OCI-LY7 (cell line): Measurements from ENCODE around the gene TAS2R38. TPM values are rescaled to one million over a fixed set of nuclear protein-coding genes. Genes with fewer than 3 reads are reported as not detected.

Source experiments
- BruUV-seq: library from RNA; stranded (reverse); fragments of 400-500 nt; replicated peaks from 2 replicates; lab custom pipeline; 2021; lab: Mats Ljungman, UMichigan
- CTCF ChIA-PET: fragments of 300-600 bp; sonication (Branson Sonifier 250); formaldehyde crosslinking; loops from one replicate; lab custom pipeline; 2022; ENCODE audit warnings: antibody characterized with exemption; ENCODE audit not compliant: unreplicated experiment; lab: Charles Lee
- POLR2A ChIA-PET: fragments of 300-600 bp; sonication (Branson Sonifier 250); formaldehyde crosslinking; loops from one replicate; lab custom pipeline; 2022; ENCODE audit warnings: antibody characterized with exemption; lab: Charles Lee
- DNase-seq: peaks from one replicate; pipeline ENCODE4 v3.0.0-alpha.2; 2015; ENCODE audit warnings: low spot score
- H2AFZ ChIP-seq: fragments of 200-600 bp; sonication (generic), shearing (Covaris generic); 2 replicates; pipeline ENCODE4 v1.6.1; 2014; ENCODE audit warnings: mild to moderate bottlenecking, antibody characterized with exemption, low read length, moderate library complexity
- H3K27ac ChIP-seq: fragments of 200-600 bp; sonication (generic); 2 replicates; pipeline ENCODE4 v1.5.1; 2014; ENCODE audit warnings: mixed run types, low read depth, mild to moderate bottlenecking, moderate library complexity, low read length, inconsistent platforms; ENCODE audit not compliant: poor library complexity, severe bottlenecking
- H3K36me3 ChIP-seq: fragments of 200-600 bp; sonication (generic); 2 replicates; pipeline ENCODE4 v1.6.1; 2014; ENCODE audit warnings: mild to moderate bottlenecking, antibody characterized with exemption, low read length, moderate library complexity, mixed read lengths; ENCODE audit not compliant: insufficient read depth
- H3K4me1 ChIP-seq: fragments of 200-600 bp; sonication (generic); 2 replicates; pipeline ENCODE4 v1.5.1; 2014; ENCODE audit warnings: mild to moderate bottlenecking, low read length; ENCODE audit not compliant: insufficient read depth, poor library complexity, severe bottlenecking
- H3K4me2 ChIP-seq: fragments of 200-600 bp; sonication (generic); 2 replicates; pipeline ENCODE4 v1.6.1; 2014; ENCODE audit warnings: mild to moderate bottlenecking, low read length
- H3K4me3 ChIP-seq: fragments of 200-600 bp; sonication (generic); 2 replicates; pipeline ENCODE4 v1.5.1; 2014; ENCODE audit warnings: mild to moderate bottlenecking, low read depth, low read length; ENCODE audit not compliant: poor library complexity, severe bottlenecking
- H3K79me2 ChIP-seq: fragments of 200-600 bp; sonication (generic); 2 replicates; pipeline ENCODE4 v1.6.1; 2016; ENCODE audit warnings: low read depth, mild to moderate bottlenecking, low read length, moderate library complexity, mixed read lengths; ENCODE audit not compliant: insufficient read depth
- H3K9me2 ChIP-seq: fragments of 200-600 bp; sonication (generic); 2 replicates; pipeline ENCODE4 v1.6.1; 2016; ENCODE audit warnings: mild to moderate bottlenecking, low read length, mixed read lengths; ENCODE audit not compliant: insufficient read depth
- H3K9me3 ChIP-seq: fragments of 200-600 bp; sonication (generic); 2 replicates; pipeline ENCODE4 v1.6.1; 2014; ENCODE audit warnings: mild to moderate bottlenecking, mixed run types, low read length, mixed read lengths
- H4K20me1 ChIP-seq: fragments of 200-600 bp; sonication (generic); 2 replicates; pipeline ENCODE4 v1.6.1; 2014; ENCODE audit warnings: mild to moderate bottlenecking, antibody characterized with exemption, low read length, moderate library complexity, mixed read lengths; ENCODE audit not compliant: insufficient read depth
- CTCF ChIP-seq: fragments of 200-600 bp; sonication (generic); conservative IDR thresholded peaks from 2 replicates; pipeline ENCODE4 v1.5.1; 2014; ENCODE audit warnings: mild to moderate bottlenecking, antibody characterized with exemption, low read length, moderate library complexity, mixed read lengths
- EZH2phosphoT487 ChIP-seq: fragments of 200-600 bp; sonication (generic); IDR thresholded peaks from 2 replicates; pipeline ENCODE4 v1.6.1; 2018; ENCODE audit warnings: low read depth, borderline replicate concordance, mild to moderate bottlenecking, mixed run types, antibody characterized with exemption, low read length, moderate library complexity, mixed read lengths
- intact Hi-C: fragments of 100-400 bp; cut with micrococcal nuclease; formaldehyde crosslinking; loops from one replicate; pipeline ENCODE4 v1.10.0; 2022; ENCODE audit not compliant: unreplicated experiment
- total RNA-seq, 2 experiments: library from RNA; depleted of rRNA in 1 of 2; stranded (reverse); fragments of >200 nt in 1 of 2; shearing (Covaris generic) in 1 of 2; gene quantifications; 2 replicates each; pipeline ENCODE4 v1.2.3, GENCODE V29; 2014 to 2022

Gene TAS2R38
- total RNA-seq, 2 experiments from 2014 or later: not detected

- no peaks in the 10 kb centered on the region for H3K9me3 ChIP-seq
- H3K36me3 ChIP-seq: no peaks in the 10 kb centered on the region
- TF ChIP-seq EZH2phosphoT487 (no peak), CTCF (no peak)
- H3K27ac ChIP-seq: no peak overlapping the region
- intact Hi-C loops: no loop called here
- POLR2A ChIA-PET: no interaction called here
- no peaks in the 10 kb centered on the region for H3K4me1 ChIP-seq
- DNase-seq: no peak
- H2AFZ ChIP-seq: no peak overlapping the region
- H3K4me3 ChIP-seq: no peak overlapping the region
- no peaks in the 10 kb centered on the region for H3K9me2 ChIP-seq
- BruUV-seq: no TSS peak
- no peak overlapping the region for H3K4me2 ChIP-seq
- no peaks in the 10 kb centered on the region for H3K79me2 ChIP-seq
- CTCF ChIA-PET: no interaction called here
- H4K20me1 ChIP-seq: no peaks in the 10 kb centered on the region
These were observed 43.9 kb upstream of the TAS2R38 start for GRCh38 chr7:142017451-142017850.

GRCh38 chr7:142012825-142013511, 39.4 kb upstream of the TAS2R38 start:
- no peaks in the 10 kb centered on the region for H3K9me2 ChIP-seq
- no TSS peak for BruUV-seq
- H2AFZ ChIP-seq: no peak overlapping the region
- H3K9me3 ChIP-seq: no peaks in the 10 kb centered on the region
- no peaks in the 10 kb centered on the region for H4K20me1 ChIP-seq
- H3K27ac ChIP-seq: no peak overlapping the region
- ChIA-PET CTCF (no interaction called here), POLR2A (no interaction called here)
- no peaks in the 10 kb centered on the region for H3K79me2 ChIP-seq
- no peaks in the 10 kb centered on the region for H3K4me1 ChIP-seq
- intact Hi-C loops: no loop called here
- H3K4me3 ChIP-seq: no peak overlapping the region
- H3K4me2 ChIP-seq: no peak overlapping the region
- TF ChIP-seq CTCF (no peak), EZH2phosphoT487 (no peak)
- no peaks in the 10 kb centered on the region for H3K36me3 ChIP-seq
- DNase-seq: no peak

DNA sequence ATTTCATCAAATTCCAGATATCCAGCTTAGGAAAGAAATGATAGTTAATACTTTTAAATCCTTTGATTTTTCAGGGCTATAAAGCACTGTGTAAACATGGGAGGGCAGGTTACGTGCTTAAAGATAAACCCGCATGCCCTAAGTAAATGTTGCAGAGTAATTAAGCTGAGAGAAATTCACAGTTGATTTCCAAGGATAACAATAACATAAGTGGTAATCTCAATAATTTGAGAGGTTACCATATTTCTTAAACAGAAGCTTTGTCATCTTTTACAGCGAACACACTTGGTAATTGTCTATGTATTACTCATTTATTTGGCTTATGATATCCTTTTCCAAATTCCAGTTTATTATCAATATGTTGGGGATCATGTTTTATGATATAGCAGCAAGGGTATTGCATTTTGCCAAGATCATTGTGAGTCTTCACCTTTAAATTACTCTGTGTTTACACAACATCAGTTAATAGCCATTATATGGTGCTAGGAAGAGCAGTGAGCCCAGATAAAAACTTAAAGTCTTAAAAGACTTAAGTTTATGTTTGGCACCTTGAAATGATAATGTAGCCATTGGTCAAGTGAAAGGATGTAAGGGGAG, 37.5 kb upstream of the TAS2R38 start:
- Histone ChIP-seq H3K9me3 (no peaks in the 10 kb centered on the region), H3K4me2 (no peak overlapping the region), H2AFZ (no peak overlapping the region), H3K4me1 (no peaks in the 10 kb centered on the region), H3K9me2 (no peaks in the 10 kb centered on the region), H3K79me2 (no peaks in the 10 kb centered on the region), H3K4me3 (no peak overlapping the region), H4K20me1 (no peaks in the 10 kb centered on the region), H3K27ac (no peak overlapping the region), H3K36me3 (no peaks in the 10 kb centered on the region)
- TF ChIP-seq EZH2phosphoT487 (no peak), CTCF (no peak)
- CTCF ChIA-PET: no interaction called here
- no peak for DNase-seq
- BruUV-seq: no TSS peak
- POLR2A ChIA-PET: no interaction called here
- intact Hi-C loops: no loop called here
